NCI-H2081 (cell line): ENCODE results near the gene GSN.

ENCODE experiments used
- DNase-seq, 2 experiments: peaks; one replicate each; lab custom pipeline; 2025; lab: John Stamatoyannopoulos, UW

The GSN gene

DNA sequence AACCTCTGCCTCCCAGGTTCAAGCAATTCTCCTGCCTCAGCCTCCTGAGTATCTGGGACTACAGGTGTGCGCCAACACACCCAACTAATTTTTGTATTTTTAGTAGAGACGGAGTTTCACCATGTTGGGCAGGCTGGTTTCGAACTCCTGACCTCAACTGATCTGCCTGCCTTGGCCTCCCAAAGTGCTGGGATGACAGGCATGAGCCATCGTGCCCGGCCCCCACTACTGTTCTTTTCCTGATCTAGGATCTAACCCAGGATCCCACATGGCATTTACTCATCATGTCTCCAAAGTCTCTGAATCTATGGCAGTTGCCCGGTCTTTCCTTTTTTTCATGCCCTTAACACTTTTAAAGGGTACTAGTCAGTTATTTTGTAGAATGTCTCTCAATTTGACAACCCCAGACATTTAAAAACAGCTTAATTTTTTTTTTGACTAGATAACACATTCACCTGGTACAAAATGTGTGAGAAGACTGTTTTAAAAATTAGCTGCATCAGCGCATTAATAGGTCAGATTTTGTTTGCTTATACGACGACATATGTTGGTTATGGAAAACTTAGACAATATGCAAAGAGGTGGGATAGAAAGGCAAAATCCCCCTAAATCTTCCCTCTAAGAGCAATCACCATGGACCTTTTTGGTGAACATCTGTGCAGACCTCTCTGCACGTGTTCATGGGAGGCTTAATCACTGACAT lies 55.6 kb downstream of the GSN start:
- DNase-seq = no peak

DNA sequence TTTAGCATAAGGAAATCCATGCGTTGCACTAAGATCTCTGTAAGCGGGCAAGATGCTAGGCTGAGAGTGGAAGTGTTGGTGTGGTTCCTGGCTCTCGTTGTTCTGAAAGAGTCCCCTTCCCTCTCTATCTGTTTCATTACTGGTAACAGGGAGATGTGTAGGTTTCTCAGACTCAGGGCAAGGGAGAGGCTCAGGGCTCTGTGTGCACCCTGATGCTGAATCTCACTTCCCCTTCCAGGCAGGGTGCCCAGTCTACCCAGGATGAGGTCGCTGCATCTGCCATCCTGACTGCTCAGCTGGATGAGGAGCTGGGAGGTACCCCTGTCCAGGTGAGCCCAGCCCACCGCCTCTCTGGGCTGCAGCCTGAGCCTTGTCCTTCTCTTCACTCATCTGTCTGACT lies 56.4 kb downstream of the GSN start:
- DNase-seq = no peak

- DNase-seq = no peak
Observed at GRCh38 chr9:121324755-121325154, 56.8 kb downstream of the GSN start.

DNA sequence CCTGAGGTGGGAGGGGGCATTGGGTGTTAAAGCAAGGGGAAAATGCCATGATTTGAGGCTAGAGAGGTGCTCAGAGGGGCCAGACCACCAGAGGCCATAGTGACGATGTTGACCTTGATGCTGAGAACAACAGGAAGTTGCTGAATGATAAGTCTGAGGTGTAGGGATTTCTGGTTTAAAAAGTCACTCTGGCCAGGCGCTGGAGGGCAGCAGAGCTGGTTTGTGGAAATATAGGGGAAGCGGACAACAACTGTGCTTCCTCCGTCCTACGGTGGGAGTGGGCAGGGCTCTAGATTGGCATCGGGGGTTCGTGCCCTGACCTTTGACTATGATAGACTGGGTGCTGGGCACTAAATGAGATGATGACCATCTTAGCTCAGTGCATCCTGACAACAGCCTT lies 57.4 kb downstream of the GSN start:
- no peak for DNase-seq

- DNase-seq = no peak
Observed at GRCh38 chr9:121326130-121326838, 58.3 kb downstream of the GSN start.

- no peak for DNase-seq
Observed at GRCh38 chr9:121326901-121327613, 59.1 kb downstream of the GSN start.

- no peak for DNase-seq
Observed at GRCh38 chr9:121328476-121328875, 60.5 kb downstream of the GSN start.

GRCh38 chr9:121328876-121329681 lies 61.1 kb downstream of the GSN start:
- no peak for DNase-seq

DNA sequence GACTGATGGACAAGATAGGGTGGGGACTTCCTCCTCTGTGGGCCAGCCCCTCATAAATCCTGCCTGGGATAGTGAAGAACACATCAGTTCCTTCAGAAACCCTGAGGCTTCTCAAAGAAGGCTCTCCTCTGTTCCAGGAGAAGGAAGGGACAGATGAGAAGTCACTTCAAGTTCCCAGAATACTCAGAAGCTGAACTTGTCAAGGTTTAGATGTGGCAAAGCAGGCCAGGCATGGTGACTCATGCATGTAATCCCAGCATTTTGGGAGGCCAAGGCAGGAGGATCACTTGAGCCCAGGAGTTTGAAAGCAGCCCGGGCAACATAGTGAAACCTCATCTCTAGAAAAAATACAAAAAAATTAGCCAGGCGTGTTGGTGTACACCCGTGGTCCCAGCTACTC lies 63.6 kb downstream of the GSN start:
- DNase-seq = no peak

DNA sequence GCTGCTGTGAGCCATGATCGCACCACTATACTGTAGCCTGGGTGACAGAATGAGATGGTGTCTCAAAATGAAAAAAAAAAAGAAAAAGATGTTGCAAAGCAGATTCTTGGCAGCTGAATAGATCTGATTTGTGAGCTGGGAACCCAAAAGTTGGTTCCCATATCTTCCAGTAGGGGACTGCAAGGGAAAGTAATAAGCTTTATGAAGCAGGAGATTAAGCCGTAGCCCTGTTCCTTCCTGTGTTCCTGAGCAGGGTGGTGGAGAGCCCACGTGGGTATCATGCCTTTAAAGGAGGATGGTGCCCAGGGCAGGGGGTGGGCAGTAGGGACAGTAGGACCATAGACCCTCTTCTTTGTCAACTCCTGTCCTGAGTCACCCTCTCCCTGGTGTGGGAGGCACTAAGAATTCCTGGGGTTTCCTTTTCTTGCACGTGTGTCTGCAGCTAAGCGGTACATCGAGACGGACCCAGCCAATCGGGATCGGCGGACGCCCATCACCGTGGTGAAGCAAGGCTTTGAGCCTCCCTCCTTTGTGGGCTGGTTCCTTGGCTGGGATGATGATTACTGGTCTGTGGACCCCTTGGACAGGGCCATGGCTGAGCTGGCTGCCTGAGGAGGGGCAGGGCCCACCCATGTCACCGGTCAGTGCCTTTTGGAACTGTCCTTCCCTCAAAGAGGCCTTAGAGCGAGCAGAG lies 64.2 kb downstream of the GSN start:
- DNase-seq = no peak

- DNase-seq = no peak
Observed at GRCh38 chr9:121333950-121334773, 66.2 kb downstream of the GSN start.

- DNase-seq = no peak
Observed at GRCh38 chr9:121336665-121337064, 68.7 kb downstream of the GSN start.

DNA sequence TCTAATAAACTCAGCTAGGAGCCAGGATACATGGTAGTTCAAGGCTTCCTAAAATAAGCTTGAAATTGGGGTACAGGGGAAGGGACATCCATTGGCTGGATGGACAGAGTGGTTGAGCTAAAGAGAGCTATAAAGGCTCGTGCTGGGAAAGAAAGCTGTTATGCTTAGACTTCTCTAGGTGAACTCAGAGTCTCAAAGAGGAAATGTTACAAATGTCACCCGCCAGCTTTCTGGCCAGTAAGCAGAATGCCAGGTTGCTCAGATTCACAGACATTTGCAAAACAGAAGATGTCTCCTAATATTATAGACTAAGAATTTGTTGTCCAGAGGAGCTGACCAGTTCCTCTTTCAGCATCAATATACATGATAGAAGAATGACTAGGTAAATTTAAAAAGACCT lies 71.5 kb downstream of the GSN start:
- no peak for DNase-seq

DNA sequence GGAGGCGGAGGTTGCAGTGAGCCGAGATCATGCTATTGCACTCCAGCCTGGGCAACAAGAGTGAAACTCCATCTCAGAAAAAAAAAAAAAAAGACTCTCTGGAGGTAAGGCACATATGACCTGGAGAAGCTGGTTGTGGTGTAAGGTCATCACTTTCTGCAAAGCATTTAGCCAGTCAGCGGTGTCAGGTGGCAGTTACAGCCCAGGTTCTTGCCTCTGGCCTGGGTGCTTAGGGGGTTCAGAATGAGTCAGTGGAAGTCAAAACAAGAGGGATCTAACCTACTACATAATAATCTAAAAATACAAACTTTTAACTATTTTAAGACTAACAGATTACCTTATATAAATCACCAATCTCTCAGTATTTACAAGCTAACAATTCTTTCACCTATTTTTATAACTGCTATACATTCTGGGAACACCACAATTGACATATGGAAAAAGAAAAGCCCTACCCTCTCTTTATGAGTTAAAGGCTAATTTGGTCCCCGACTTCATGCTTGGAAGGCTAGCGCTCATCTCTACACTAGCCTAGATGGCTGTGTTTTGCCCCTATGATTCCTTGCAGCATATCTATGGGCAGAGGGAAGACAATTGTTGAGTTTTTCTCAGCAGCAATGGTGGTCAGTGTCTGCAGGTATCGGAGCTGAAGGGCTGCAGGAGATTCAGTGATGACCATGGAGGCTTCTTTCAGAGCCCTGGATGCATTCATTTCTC lies 72.9 kb downstream of the GSN start:
- DNase-seq = no peak

DNA sequence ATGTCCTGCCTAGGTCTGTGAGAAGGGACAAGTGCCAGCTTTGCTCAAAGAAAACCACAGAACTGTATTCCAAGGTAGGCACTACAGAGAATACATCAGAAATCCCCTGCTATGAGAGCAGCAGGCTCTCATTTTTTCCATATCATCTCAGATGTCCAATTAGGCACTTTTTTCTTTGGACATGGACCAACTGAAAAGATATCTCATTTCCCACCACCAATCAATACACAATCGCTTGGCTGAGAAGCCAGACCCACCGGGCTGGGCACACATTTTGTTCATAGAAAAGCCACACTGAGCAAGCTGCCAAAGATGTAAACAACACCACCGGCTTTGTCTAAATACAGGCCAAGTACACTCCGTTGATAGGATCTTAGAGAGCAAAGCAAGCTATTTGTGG lies 76.2 kb downstream of the GSN start:
- DNase-seq = peak; percentile 12 to 52

DNA sequence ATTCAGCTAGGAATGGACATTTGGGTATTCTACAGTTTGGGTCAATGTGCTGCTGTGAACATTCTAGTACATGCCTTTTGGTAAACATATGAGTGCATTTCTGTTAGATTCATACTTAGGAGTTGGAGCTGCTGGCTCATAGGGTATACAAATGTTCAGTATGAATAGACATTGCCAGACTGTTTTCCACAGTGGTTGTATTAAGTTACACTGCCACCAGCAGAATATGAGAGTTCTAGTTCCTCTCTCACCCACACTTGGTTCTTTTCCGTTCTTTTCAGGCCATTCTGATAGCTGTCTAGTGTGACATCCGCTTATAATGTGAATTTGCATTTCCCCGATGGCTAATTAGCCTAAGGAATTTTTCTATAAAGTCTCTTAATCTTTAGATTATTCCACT lies 77.1 kb downstream of the GSN start:
- DNase-seq = no peak

DNA sequence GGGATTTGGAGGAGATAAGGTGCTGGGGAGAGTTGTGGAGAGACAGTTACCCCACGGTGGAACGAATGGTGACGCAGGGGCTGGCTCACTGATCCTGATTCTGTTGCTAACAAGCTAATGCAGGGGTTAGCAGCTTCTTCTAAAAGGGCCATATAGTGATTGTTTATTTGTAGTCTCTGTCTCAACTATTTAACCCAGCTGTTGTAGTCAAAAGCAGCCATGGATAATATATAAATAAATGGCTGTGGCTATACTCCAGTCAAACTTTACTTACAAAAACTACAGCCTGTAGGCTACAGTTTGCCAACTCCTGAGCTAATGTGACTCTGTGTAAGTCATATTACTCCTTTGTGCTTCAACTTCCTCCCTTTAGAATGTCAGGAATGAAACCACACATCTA lies 80.3 kb downstream of the GSN start:
- no peak for DNase-seq

DNA sequence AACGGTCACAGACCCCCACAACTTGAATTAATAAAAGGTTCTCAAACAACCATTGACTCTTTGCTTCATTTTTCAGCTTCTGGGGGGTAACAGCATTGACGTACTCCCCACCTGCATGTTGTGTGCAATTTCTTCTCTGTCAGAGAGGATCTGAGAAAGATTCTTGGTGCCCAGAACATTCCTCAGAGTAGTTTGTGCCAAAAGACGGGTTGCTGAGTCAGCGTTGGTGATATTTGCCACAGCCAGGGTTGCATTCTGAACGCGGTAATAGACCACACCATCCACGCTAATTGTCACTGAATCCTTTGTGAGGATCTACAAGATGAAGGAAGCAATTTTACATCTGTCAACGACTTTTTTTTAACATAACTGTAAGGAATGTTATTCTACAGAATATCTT lies 81.0 kb downstream of the GSN start:
- no peak for DNase-seq

GRCh38 chr9:121350036-121350435 lies 82.1 kb downstream of the GSN start:
- DNase-seq = no peak

GRCh38 chr9:121350993-121351561 lies 83.1 kb downstream of the GSN start:
- peak; percentile 2 to 51 for DNase-seq
